Thyroid gland (tissue), 4 donors: ENCODE measurements around the gene LDAF1. TPM values are rescaled to one million over a fixed set of nuclear protein-coding genes. Genes with fewer than 3 reads are reported as not detected.

ENCODE experiments used
- DNase-seq, 2 donors: peaks; one replicate each; pipeline ENCODE4 v3.0.0-alpha.2; 2019
- H3K27ac ChIP-seq, 3 donors: fragments of 200-600 bp; sonication (generic); 1 replicate in 2 of 3; 2 replicates in 1 of 3; pipeline ENCODE4 v1.5.1; 2016 to 2019; ENCODE audit warnings: mild to moderate bottlenecking in 1 of 3, moderate library complexity in 1 of 3
- H3K27me3 ChIP-seq: fragments of 200-600 bp; sonication (generic); one replicate; pipeline ENCODE4 v1.5.1; 2019
- H3K36me3 ChIP-seq, 2 donors: fragments of 200-600 bp; sonication (generic); one replicate each; pipeline ENCODE4 v1.5.1; 2016 to 2019
- H3K4me1 ChIP-seq, 2 donors: fragments of 200-600 bp; sonication (generic); one replicate each; pipeline ENCODE4 v1.5.1; 2017 to 2019
- H3K4me3 ChIP-seq, 3 donors: fragments of 200-600 bp; sonication (generic); replicated peaks in 1 of 3; 1 replicate in 2 of 3; 2 replicates in 1 of 3; pipeline ENCODE4 v1.5.1; 2016; ENCODE audit warnings: mild to moderate bottlenecking in 1 of 3
- H3K9me3 ChIP-seq: fragments of 200-600 bp; sonication (generic); one replicate; pipeline ENCODE4 v1.5.1; 2017
- CTCF ChIP-seq, 6 experiments: fragments of 200-600 bp in 3 of 6; fragments of 450-650 bp in 3 of 6; sonication (generic) in 3 of 6; IDR thresholded peaks; one replicate each; pipeline ENCODE4 v1.5.1; 2016 to 2019; ENCODE audit warnings: antibody characterized with exemption in 6 of 6, mild to moderate bottlenecking in 2 of 6, inconsistent platforms in 1 of 6, moderate library complexity in 1 of 6
- POLR2A ChIP-seq, 2 donors: fragments of 450-650 bp; IDR thresholded peaks; one replicate each; pipeline ENCODE4 v1.6.1; 2017; ENCODE audit warnings: antibody characterized with exemption in 2 of 2, mild to moderate bottlenecking in 2 of 2, moderate library complexity in 1 of 2
- WGBS, 2 donors: methylation state at CpG; one replicate each; pipeline ENCODE4 v1.1.5; 2017; 5-methylcytosine and 5-hydroxymethylcytosine counted together
- intact Hi-C: fragments of 100-400 bp; cut with DNase I; formaldehyde crosslinking; loops from one replicate; pipeline ENCODE4 v1.15.1; 2023
- total RNA-seq, 4 donors: library from RNA; depleted of rRNA; stranded (reverse); fragments of >200 nt; gene quantifications; one replicate each; pipeline ENCODE4 v1.2.3, GENCODE V29; 2016

The LDAF1 gene
- total RNA-seq, 4 donors from 2014 or later: 23.0 to 84.0 (median 68.2) TPM

GRCh38 chr16:21179126-21179982, 20.9 kb downstream of the LDAF1 start:
- DNase-seq: peak in 1 of 2 donors; percentile 1
- WGBS, 2 donors: 71 to 84% methylated on average over 13 of the region's 13 CpGs
- no peak for TF ChIP-seq CTCF (IDR thresholded peaks at IDR 0.05)
- no peak for TF ChIP-seq POLR2A (IDR thresholded peaks at IDR 0.05)

DNA sequence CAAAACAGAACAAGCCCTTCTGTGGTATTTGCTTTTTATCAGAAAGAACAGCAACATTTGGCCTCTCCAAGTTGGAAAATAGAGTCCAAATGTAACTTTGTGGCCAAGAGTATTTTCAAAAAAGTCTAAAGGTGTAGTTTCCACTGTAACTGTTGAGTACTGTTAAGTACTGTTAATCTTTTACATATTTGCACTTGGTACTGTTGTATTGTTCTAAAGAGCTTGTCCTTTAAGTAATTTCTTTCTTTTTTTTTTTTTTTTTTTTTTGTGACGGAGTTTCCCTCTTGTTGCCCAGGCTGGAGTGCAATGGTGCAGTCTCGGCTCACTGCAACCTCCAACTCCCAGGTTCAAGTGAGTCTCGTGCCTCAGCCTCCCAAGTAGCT, 21.5 kb downstream of the LDAF1 start:
- WGBS, 2 donors: 83% methylated on average over 3 of the region's 3 CpGs
- TF ChIP-seq CTCF (IDR thresholded peaks at IDR 0.05): no peak
- TF ChIP-seq POLR2A (IDR thresholded peaks at IDR 0.05): no peak
- Histone ChIP-seq H3K27me3 (no peaks in the 10 kb centered on the region), H3K4me3 (no peak overlapping the region), H3K36me3 (peaks cover 16 to 25% of the 10 kb centered on the region in 2 donors), H3K4me1 (no peaks in the 10 kb centered on the region), H3K27ac (no peak overlapping the region), H3K9me3 (no peaks in the 10 kb centered on the region)
- DNase-seq: no peak
- intact Hi-C loops: no loop called here

More at GRCh38 chr16:21179126-21179982, 20.9 kb downstream of the LDAF1 start:
- peaks cover 21 to 31% of the 10 kb centered on the region in 2 donors for H3K36me3 ChIP-seq
- intact Hi-C loops: no loop called here
- no peaks in the 10 kb centered on the region for H3K27me3 ChIP-seq
- H3K9me3 ChIP-seq: no peaks in the 10 kb centered on the region
- no peak overlapping the region for H3K27ac ChIP-seq
- no peak overlapping the region for H3K4me3 ChIP-seq
- H3K4me1 ChIP-seq: no peaks in the 10 kb centered on the region

DNA sequence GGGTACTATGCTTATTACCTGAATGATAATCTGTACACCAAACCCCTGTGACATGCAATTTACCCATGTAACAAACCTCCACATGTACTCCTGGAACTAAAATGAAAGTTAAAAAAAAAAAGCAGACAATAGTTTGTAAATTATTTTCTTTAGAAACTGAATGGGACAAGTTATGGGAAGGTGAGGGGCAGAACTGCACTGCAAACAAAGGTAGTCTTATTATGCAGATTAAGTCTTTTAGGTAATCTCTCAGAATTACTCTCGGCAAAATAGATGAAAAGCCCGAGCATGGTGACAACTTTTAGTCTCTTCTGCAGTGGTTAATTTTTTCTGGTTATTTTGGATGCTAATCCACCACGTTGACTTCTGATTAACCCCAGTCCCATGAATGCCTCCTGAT, 25.5 kb downstream of the LDAF1 start:
- Histone ChIP-seq H3K9me3 (no peaks in the 10 kb centered on the region), H3K27ac (no peak overlapping the region), H3K4me1 (no peaks in the 10 kb centered on the region), H3K4me3 (no peak overlapping the region), H3K27me3 (no peaks in the 10 kb centered on the region), H3K36me3 (peaks cover 6 to 22% of the 10 kb centered on the region in 2 donors)
- DNase-seq: no peak
- TF ChIP-seq CTCF (IDR thresholded peaks at IDR 0.05): no peak
- no peak for TF ChIP-seq POLR2A (IDR thresholded peaks at IDR 0.05)
- WGBS, 2 donors: 89 to 93% methylated on average over 3 of the region's 3 CpGs
- intact Hi-C loops: no loop called here

DNA sequence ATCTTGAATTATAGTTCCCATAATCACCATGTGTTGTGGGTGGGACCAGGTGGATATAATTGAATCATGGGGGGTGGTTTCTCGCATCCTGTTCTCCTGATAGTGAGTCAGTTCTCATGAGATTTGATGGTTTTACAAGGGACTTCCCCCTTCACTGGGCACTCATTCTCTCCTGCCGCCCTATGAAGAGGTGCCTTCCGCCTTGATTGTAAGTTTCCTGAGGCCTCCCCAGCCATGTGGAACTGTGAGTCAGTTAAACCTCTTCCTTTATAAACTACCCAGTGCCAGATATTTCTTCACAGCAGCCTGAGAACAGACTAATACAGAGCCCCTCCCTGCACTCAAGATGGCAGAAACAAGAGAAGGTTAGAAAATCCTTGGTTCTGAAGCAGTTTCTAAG, 26.4 kb downstream of the LDAF1 start:
- Histone ChIP-seq H3K4me3 (no peak overlapping the region), H3K27ac (no peak overlapping the region), H3K27me3 (no peaks in the 10 kb centered on the region), H3K4me1 (no peaks in the 10 kb centered on the region), H3K36me3 (peaks cover 3 to 16% of the 10 kb centered on the region in 2 donors), H3K9me3 (no peaks in the 10 kb centered on the region)
- intact Hi-C loops: loop anchor here (5.0 kb wide), 1 partner anchor 372 kb away; no protein-coding TSS in a partner anchor
- TF ChIP-seq CTCF (IDR thresholded peaks at IDR 0.05) (no peak), POLR2A (IDR thresholded peaks at IDR 0.05) (no peak)
- no peak for DNase-seq
- WGBS, 2 donors: 83 to 91% methylated on average over 3 of the region's 3 CpGs

DNA sequence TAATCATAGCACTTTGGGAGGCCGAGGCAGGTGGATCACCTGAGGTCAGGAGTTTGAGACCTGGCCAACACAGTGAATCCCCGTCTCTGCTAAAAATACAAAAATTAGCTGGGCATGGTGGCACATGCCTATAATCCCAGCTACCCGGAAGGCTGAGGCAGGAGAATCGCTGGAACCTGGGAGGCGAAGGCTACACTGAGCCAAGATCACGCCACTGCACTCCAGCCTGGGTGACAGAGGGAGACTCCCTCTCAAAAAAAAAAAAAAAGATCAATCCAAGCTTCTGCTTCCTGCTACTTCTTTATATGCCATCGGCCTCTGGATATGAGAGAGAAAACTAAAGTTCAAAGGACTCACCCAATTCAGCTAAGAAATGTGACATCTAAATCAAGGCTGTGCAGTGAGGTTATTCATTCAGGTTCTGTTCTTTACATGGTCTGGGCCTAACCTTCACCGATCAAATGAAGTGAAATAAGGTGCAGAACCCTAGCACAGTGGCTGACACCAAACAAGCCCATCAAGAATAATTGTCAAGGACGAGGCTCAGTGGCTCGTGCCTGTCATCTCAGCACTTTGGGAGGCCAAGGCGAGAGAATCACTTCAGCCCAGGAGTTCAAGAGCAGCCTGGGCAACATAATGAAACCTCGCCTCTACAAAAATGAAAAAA, 27.3 kb downstream of the LDAF1 start:
- no peak for DNase-seq
- WGBS, 2 donors: 88 to 89% methylated on average over 11 to 12 of the region's 12 CpGs
- Histone ChIP-seq H3K27me3 (no peaks in the 10 kb centered on the region), H3K27ac (no peak overlapping the region), H3K4me1 (no peaks in the 10 kb centered on the region), H3K9me3 (no peaks in the 10 kb centered on the region), H3K4me3 (no peak overlapping the region), H3K36me3 (peaks cover 0 to 15% of the 10 kb centered on the region in 2 donors)
- intact Hi-C loops: loop anchor here (5.0 kb wide), 1 partner anchor 372 kb away; no protein-coding TSS in a partner anchor
- no peak for TF ChIP-seq CTCF (IDR thresholded peaks at IDR 0.05)
- TF ChIP-seq POLR2A (IDR thresholded peaks at IDR 0.05): no peak
